Caco-2 (cell line): ENCODE results near the gene TRIO. TPM values are rescaled to one million over a fixed set of nuclear protein-coding genes. Genes with fewer than 3 reads are reported as not detected.

ENCODE experiments used
- BruUV-seq: library from RNA; stranded (reverse); fragments of 400-500 nt; replicated peaks from 2 replicates; lab custom pipeline; 2021; lab: Mats Ljungman, UMichigan
- CTCF ChIA-PET: fragments of 300-600 bp; sonication (Branson Sonifier 250); formaldehyde crosslinking; loops from one replicate; lab custom pipeline; 2022; ENCODE audit warnings: antibody characterized with exemption; lab: Charles Lee
- POLR2A ChIA-PET: fragments of 300-600 bp; sonication (Branson Sonifier 250); formaldehyde crosslinking; loops from one replicate; lab custom pipeline; 2022; ENCODE audit warnings: antibody characterized with exemption; lab: Charles Lee
- DNase-seq, 2 experiments: peaks; one replicate each; pipeline versions ENCODE4 v3.0.0 to v3.0.0-alpha.2; 2020 to 2022
- H3K27me3 ChIP-seq: replicated peaks from 2 replicates; pipeline ENCODE4 v1.6.0; 2011; ENCODE audit warnings: low read length; ENCODE audit not compliant: control insufficient read depth, insufficient read depth
- H3K36me3 ChIP-seq: 2 replicates; pipeline ENCODE4 v1.5.1; 2011; ENCODE audit warnings: low read length; ENCODE audit not compliant: control insufficient read depth, insufficient read depth
- H3K4me1 ChIP-seq: fragments of 250-450 bp; sonication (Bioruptor Pico); 2 replicates; pipeline ENCODE4 v1.5.1; 2020; ENCODE audit warnings: mild to moderate bottlenecking
- H3K4me3 ChIP-seq: 2 replicates; pipeline ENCODE4 v1.5.1; 2011; ENCODE audit warnings: low read depth, mild to moderate bottlenecking, control low read depth, low read length
- H3K9me3 ChIP-seq: fragments of 250-450 bp; sonication (Bioruptor Pico); 2 replicates; pipeline ENCODE4 v1.5.1; 2020; ENCODE audit warnings: mild to moderate bottlenecking, moderate library complexity
- H3K27ac Mint-ChIP-seq: one replicate; pipeline ENCODE4 v1.8.0; 2022; ENCODE audit warnings: mixed read lengths; ENCODE audit not compliant: unreplicated experiment
- H3K27me3 Mint-ChIP-seq: one replicate; pipeline ENCODE4 v1.8.0; 2022; ENCODE audit warnings: mixed read lengths; ENCODE audit not compliant: insufficient read depth, unreplicated experiment
- H3K36me3 Mint-ChIP-seq: one replicate; pipeline ENCODE4 v1.8.0; 2022; ENCODE audit warnings: mild to moderate bottlenecking, mixed read lengths; ENCODE audit not compliant: insufficient read depth, unreplicated experiment
- H3K4me1 Mint-ChIP-seq: one replicate; pipeline ENCODE4 v1.8.0; 2022; ENCODE audit warnings: low read depth, mixed read lengths; ENCODE audit not compliant: unreplicated experiment
- H3K4me3 Mint-ChIP-seq: one replicate; pipeline ENCODE4 v1.8.0; 2022; ENCODE audit warnings: mild to moderate bottlenecking, moderate library complexity, mixed read lengths; ENCODE audit not compliant: unreplicated experiment
- H3K9me3 Mint-ChIP-seq: one replicate; pipeline ENCODE4 v1.8.0; 2022; ENCODE audit warnings: mixed read lengths; ENCODE audit not compliant: unreplicated experiment
- CTCF ChIP-seq, 2 experiments: fragments of 200-600 bp in 1 of 2; IDR thresholded peaks; 1 replicate in 1 of 2; 2 replicates in 1 of 2; pipeline versions ENCODE4 v1.5.1 to v1.8.0; 2011 to 2022; ENCODE audit warnings: antibody characterized with exemption in 1 of 2, control low read depth in 1 of 2, inconsistent platforms in 1 of 2, low read depth in 1 of 2, low read length in 1 of 2, mild to moderate bottlenecking in 1 of 2, moderate library complexity in 1 of 2; ENCODE audit not compliant: insufficient read depth in 1 of 2, severe bottlenecking in 1 of 2, unreplicated experiment in 1 of 2
- intact Hi-C: fragments of 100-400 bp; cut with micrococcal nuclease; formaldehyde crosslinking; loops from one replicate; pipeline ENCODE4 v1.10.0; 2022; ENCODE audit not compliant: unreplicated experiment
- total RNA-seq: library from RNA; stranded (reverse); gene quantifications from 2 replicates; pipeline ENCODE4 v1.2.3, GENCODE V29; 2022

The TRIO gene
- total RNA-seq, 1 experiment from 2014 or later = 92.0 TPM

GRCh38 chr5:14260637-14261036 is 117.5 kb downstream of the TRIO start:
- H3K36me3 ChIP-seq = no peaks in the 10 kb centered on the region
- H3K4me1 ChIP-seq = peaks cover 11% of the 10 kb centered on the region; the same call in 1 of the 2 replicates
- Mint-ChIP-seq H3K27ac (no peak overlapping the region), H3K4me1 (peaks cover 25% of the 10 kb centered on the region), H3K27me3 (no peaks in the 10 kb centered on the region), H3K36me3 (peaks cover 13% of the 10 kb centered on the region), H3K4me3 (no peak overlapping the region), H3K9me3 (no peaks in the 10 kb centered on the region)
- DNase-seq = no peak
- TF ChIP-seq CTCF (IDR thresholded peaks at IDR 0.05; ENCODE audit: insufficient read depth in 1 of 2, low read depth in 1 of 2, low read length in 1 of 2, severe bottlenecking in 1 of 2, unreplicated experiment in 1 of 2) = no peak
- CTCF ChIA-PET = interaction anchor here (1.1 kb wide), 1 partner anchor 9 kb away, joined by 4 read pairs; no protein-coding TSS in a partner anchor
- intact Hi-C loops = no loop called here
- H3K27me3 ChIP-seq = no peaks in the 10 kb centered on the region
- H3K4me3 ChIP-seq = no peak overlapping the region
- POLR2A ChIA-PET = no interaction called here
- no peaks in the 10 kb centered on the region for H3K9me3 ChIP-seq
- no TSS peak for BruUV-seq

- no peak for TF ChIP-seq CTCF (IDR thresholded peaks at IDR 0.05; ENCODE audit: insufficient read depth in 1 of 2, low read depth in 1 of 2, low read length in 1 of 2, severe bottlenecking in 1 of 2, unreplicated experiment in 1 of 2)
- no peaks in the 10 kb centered on the region for H3K27me3 Mint-ChIP-seq
- Histone ChIP-seq H3K36me3 (no peaks in the 10 kb centered on the region), H3K4me1 (peaks cover 16% of the 10 kb centered on the region; the same call in 1 of the 2 replicates), H3K4me3 (no peak overlapping the region), H3K9me3 (no peaks in the 10 kb centered on the region), H3K27me3 (no peaks in the 10 kb centered on the region)
- H3K4me1 Mint-ChIP-seq = peaks cover 25% of the 10 kb centered on the region
- ChIA-PET POLR2A (no interaction called here), CTCF (no interaction called here)
- peaks cover 10% of the 10 kb centered on the region for H3K36me3 Mint-ChIP-seq
- H3K9me3 Mint-ChIP-seq = no peaks in the 10 kb centered on the region
- BruUV-seq = no TSS peak
- no peak for DNase-seq
- peak overlapping the region; percentile 58 for H3K27ac Mint-ChIP-seq
- no peak overlapping the region for H3K4me3 Mint-ChIP-seq
- intact Hi-C loops = no loop called here
These were observed 118.1 kb downstream of the TRIO start for GRCh38 chr5:14261235-14261634.

GRCh38 chr5:14261856-14262611 is 118.9 kb downstream of the TRIO start:
- Mint-ChIP-seq H3K4me3 (no peak overlapping the region), H3K27ac (no peak overlapping the region), H3K9me3 (no peaks in the 10 kb centered on the region), H3K27me3 (no peaks in the 10 kb centered on the region), H3K36me3 (peaks cover 7% of the 10 kb centered on the region), H3K4me1 (peaks cover 20% of the 10 kb centered on the region)
- Histone ChIP-seq H3K4me3 (no peak overlapping the region), H3K4me1 (peaks cover 22% of the 10 kb centered on the region), H3K9me3 (no peaks in the 10 kb centered on the region), H3K27me3 (no peaks in the 10 kb centered on the region), H3K36me3 (no peaks in the 10 kb centered on the region)
- intact Hi-C loops = no loop called here
- DNase-seq = no peak
- TF ChIP-seq CTCF (IDR thresholded peaks at IDR 0.05; ENCODE audit: insufficient read depth in 1 of 2, low read depth in 1 of 2, low read length in 1 of 2, severe bottlenecking in 1 of 2, unreplicated experiment in 1 of 2) = no peak
- CTCF ChIA-PET = no interaction called here
- POLR2A ChIA-PET = no interaction called here
- no TSS peak for BruUV-seq
